GM18909 (cell line): Measurements from ENCODE around the gene TPH2.

Experiments
- ATAC-seq: cut with Tn5 transposase; IDR thresholded peaks from one replicate; pipeline ENCODE4 v1.9.1; 2021; ENCODE audit warnings: mild to moderate bottlenecking; ENCODE audit not compliant: unreplicated experiment, poor library complexity

The TPH2 gene

DNA sequence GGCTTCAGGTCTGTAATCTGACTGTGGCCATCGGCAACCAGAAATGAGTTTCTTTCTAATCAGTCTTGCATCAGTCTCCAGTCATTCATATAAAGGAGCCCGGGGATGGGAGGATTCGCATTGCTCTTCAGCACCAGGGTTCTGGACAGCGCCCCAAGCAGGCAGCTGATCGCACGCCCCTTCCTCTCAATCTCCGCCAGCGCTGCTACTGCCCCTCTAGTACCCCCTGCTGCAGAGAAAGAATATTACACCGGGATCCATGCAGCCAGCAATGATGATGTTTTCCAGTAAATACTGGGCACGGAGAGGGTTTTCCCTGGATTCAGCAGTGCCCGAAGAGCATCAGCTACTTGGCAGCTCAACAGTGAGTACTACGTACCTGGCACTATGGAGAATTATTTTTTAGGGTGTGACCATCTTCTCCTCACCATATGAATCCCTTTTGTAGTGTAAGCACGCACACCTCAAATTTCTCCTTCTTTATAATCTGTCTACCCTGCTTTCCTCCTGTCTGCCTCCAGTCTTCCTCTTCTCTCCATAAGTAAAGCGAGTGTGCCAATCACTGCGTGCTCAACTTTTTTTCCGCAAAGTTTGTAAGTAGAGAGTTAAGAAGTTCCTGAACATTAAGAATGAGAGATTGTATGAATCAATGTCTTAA lies at the start of gene TPH2:
Gene TPH2, plus strand, starts transcription at position 118 of the 658 bp plus-strand sequence. Its CDS starts 142 bp downstream, at position 260.
- peak; percentile 83 for ATAC-seq

GRCh38 chr12:71890475-71890874 lies 48.2 kb upstream of the TPH2 start:
- no peak for ATAC-seq

GRCh38 chr12:71892059-71892458 lies 46.6 kb upstream of the TPH2 start:
- no peak for ATAC-seq

- ATAC-seq, result no peak
These were observed 42.3 kb upstream of the TPH2 start for GRCh38 chr12:71896205-71896882.

DNA sequence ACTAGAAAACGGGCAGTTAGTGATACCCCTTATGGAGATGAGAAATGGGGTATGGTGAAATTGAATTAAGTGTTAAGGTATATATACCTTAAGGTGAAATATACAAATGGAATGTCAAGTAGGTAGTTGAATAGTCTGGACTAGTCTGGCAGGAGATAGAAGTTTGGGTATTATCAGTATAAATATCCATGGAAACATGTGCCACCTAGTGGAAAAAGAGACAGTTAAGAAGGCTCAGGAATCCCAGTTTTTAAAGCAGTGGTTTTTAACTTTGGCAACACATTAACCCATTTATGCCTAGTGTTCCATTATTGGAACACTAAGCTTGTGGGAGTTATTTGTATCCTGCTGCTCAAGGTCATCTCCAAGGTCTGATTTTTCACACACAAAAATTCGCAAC lies 38.6 kb upstream of the TPH2 start:
- ATAC-seq, result no peak

GRCh38 chr12:71904629-71905028 lies 34.0 kb upstream of the TPH2 start:
- no peak for ATAC-seq

GRCh38 chr12:71935594-71935993 lies 3.1 kb upstream of the TPH2 start:
- ATAC-seq, result peak; percentile 75

GRCh38 chr12:71940068-71940467 lies 1.4 kb downstream of the TPH2 start:
- no peak for ATAC-seq

- no peak for ATAC-seq
These were observed 2.5 kb downstream of the TPH2 start for GRCh38 chr12:71941174-71941573.

DNA sequence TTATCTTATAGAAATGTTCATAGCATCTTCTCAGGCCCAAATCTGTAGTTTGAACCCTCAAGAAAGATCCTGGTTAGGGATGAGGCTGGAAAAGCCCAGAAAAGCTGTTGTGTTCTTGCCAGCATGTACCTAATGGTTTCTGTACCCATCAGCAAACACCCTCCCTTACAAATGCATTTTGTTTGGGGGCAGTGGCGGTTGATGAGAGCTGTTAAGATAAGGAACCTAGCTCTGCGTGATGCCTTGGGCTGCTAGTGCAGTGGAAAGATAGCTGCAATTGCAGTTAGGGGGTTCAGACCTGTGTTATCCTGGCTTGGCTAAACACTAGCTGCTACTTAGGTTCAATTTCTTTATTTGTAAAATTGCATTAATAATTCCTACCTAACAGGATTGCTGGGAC lies 3.6 kb downstream of the TPH2 start:
- ATAC-seq, result no peak

DNA sequence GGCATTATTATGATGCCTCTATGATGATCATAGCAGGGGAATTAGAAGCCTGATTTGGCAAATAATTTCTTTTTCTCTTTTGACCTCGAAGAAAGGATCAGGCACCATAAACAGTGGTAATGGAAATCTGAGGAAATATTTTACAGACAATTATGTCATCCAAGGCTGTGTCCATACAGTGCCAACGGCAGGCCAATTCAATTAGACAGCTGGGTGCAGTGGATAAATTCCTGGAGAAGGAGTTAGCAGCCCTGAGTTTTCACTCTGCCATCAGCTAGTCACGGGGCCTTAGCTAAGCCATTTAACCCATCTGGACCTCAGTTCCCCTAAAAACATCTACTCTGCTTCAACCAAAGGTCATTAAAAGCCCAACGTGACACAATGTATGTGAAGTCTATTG lies 4.1 kb downstream of the TPH2 start:
- no peak for ATAC-seq

GRCh38 chr12:71945121-71945520 lies 6.5 kb downstream of the TPH2 start:
- no peak for ATAC-seq

- no peak for ATAC-seq
These were observed 7.2 kb downstream of the TPH2 start for GRCh38 chr12:71945883-71946282.

GRCh38 chr12:71947645-71948105 lies 9.0 kb downstream of the TPH2 start:
- no peak for ATAC-seq

GRCh38 chr12:71948390-71948789 lies 9.7 kb downstream of the TPH2 start:
- ATAC-seq, result no peak

- ATAC-seq, result no peak
These were observed 11.0 kb downstream of the TPH2 start for GRCh38 chr12:71949646-71950045.

DNA sequence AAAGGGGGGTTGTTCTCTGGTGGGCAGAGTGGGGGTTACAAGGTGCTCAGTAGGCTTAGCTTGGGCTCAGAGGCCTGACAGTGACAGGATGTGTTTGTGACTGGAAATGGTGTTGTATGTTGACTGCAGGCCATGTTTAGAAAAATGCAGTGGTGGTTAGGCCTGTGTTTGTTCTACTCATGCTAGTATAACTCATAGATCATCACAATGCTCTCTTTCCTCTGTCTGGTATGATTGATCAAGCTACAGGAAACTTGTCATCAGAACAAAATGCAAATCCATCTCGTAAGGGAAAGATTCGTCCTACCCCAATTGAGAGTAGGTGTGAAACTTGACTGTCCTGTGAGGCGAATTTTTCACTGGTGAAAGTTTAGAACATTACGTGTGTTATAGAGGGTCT lies 11.8 kb downstream of the TPH2 start:
- ATAC-seq, result no peak

GRCh38 chr12:71950819-71951218 lies 12.2 kb downstream of the TPH2 start:
- ATAC-seq, result no peak

DNA sequence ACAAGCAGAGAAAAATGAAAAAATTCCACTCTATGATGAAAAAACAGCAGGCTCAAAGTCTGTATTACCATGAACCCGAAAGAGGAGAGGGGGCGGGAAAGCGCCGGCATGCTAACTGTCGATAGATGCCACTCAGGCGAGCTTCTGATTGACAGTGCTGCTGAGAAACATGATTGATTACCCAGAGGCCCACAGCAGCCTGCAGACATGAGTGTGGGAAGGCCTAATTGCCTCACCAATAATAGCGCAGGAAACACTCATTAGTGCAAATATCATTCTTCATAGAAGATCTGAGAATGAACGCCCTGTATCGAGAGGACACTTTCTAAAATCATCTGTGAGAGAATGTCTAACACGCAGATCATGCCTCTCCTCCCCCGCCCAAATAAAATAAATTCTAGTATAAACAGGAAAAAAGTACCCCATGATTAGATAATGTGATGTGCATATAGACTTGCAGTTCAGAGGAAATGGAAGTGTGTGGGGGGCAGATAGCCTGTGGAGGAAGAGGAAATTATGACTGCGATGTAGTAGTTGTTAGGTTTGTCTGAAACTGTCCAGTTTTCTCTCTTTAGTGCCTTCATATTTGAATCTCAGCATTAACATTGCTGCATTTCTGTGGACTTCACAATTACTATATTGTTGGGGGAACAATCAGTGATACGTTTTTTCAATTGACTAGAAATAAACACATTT lies 15.6 kb downstream of the TPH2 start:
- no peak for ATAC-seq

GRCh38 chr12:71954861-71955260 lies 16.2 kb downstream of the TPH2 start:
- ATAC-seq, result no peak

GRCh38 chr12:71955970-71956369 lies 17.3 kb downstream of the TPH2 start:
- ATAC-seq, result no peak
